ENCODE results near the gene IFRD1. TPM values are rescaled to one million over a fixed set of nuclear protein-coding genes. Genes with fewer than 3 reads are reported as not detected.

Gene IFRD1
- total and polyA plus RNA-seq, 12 donors = 20.5 to 86.2 (median 52.7) TPM

GRCh38 chr7:112437072-112437471 is 13.2 kb upstream of the IFRD1 start:
- TF ChIP-seq CTCF (IDR thresholded peaks at IDR 0.05) = no peak
- no peak for TF ChIP-seq POLR2A (IDR thresholded peaks at IDR 0.05)
- Histone ChIP-seq H3K27ac (no peak overlapping the region), H3K4me3 (no peak overlapping the region), H3K27me3 (no peaks in the 10 kb centered on the region), H3K36me3 (replicated peaks in 1 of 2) (no peaks in the 10 kb centered on the region), H3K9me3 (replicated peaks in 1 of 3) (no peaks in the 10 kb centered on the region), H3K4me1 (replicated peaks in 1 of 2) (no peaks in the 10 kb centered on the region)
- intact Hi-C loops (cut with DNase I) = no loop called here
- 83 to 90% (median 85%) methylated on average over 1 of the region's 1 CpG for WGBS, 4 donors
- DNase-seq = no peak

DNA sequence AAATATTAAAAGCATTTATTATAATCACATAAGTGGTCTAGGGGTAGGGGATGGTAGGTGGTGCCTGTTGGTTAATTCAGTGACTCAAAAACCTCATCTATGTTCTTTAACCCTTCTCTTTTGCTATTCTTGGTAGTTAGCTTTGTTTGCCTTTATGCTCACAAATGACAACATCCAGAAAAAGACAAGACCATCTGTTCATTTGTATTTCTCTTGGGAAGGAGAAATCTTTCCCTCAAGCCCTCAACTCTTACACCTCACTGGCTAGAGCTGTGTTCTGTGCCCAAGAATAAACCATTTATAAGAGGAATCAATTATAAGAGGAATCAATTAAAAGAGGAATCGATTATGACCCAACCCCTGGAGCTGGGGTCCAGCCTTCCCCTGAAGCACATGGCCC is 10.8 kb upstream of the IFRD1 start:
- H3K27ac ChIP-seq = no peak overlapping the region
- WGBS, 4 donors = 85 to 100% (median 95%) methylated on average over 1 of the region's 1 CpG
- no peaks in the 10 kb centered on the region for H3K4me1 ChIP-seq (replicated peaks in 1 of 2)
- intact Hi-C loops (cut with DNase I) = no loop called here
- H3K4me3 ChIP-seq = no peak overlapping the region
- H3K27me3 ChIP-seq = no peaks in the 10 kb centered on the region
- no peak for DNase-seq
- TF ChIP-seq CTCF (IDR thresholded peaks at IDR 0.05) = no peak
- no peak for TF ChIP-seq POLR2A (IDR thresholded peaks at IDR 0.05)
- no peaks in the 10 kb centered on the region for H3K36me3 ChIP-seq (replicated peaks in 1 of 2)
- H3K9me3 ChIP-seq (replicated peaks in 1 of 3) = no peaks in the 10 kb centered on the region

DNA sequence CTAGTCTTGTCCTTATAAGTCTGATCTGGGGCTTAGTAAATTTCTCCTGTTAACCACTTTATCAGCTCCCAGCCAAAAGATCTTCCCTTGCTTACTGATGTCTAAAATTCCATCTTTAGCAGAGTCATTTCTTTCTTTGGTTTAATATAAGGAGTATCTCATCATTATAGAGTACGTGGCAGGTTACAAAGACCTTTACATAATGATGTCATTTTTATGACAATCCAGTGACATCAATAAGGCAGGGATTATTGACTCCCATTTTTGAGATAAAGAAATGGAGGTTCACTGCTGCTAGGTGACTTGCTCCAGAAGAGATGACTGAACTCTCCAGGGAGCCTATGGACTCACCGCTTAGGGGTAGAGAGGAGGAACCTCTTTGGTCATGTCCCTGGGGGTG is 8.1 kb upstream of the IFRD1 start:
- H3K4me3 ChIP-seq = no peak overlapping the region
- H3K36me3 ChIP-seq (replicated peaks in 1 of 2) = no peaks in the 10 kb centered on the region
- intact Hi-C loops (cut with DNase I) = no loop called here
- DNase-seq = no peak
- WGBS, 4 donors = 67 to 97% (median 91%) methylated on average over 2 of the region's 2 CpGs
- H3K27ac ChIP-seq = no peak overlapping the region
- H3K27me3 ChIP-seq = no peaks in the 10 kb centered on the region
- H3K9me3 ChIP-seq (replicated peaks in 1 of 3) = no peaks in the 10 kb centered on the region
- TF ChIP-seq POLR2A (IDR thresholded peaks at IDR 0.05) = no peak
- TF ChIP-seq CTCF (IDR thresholded peaks at IDR 0.05) = no peak
- H3K4me1 ChIP-seq (replicated peaks in 1 of 2) = no peaks in the 10 kb centered on the region

DNA sequence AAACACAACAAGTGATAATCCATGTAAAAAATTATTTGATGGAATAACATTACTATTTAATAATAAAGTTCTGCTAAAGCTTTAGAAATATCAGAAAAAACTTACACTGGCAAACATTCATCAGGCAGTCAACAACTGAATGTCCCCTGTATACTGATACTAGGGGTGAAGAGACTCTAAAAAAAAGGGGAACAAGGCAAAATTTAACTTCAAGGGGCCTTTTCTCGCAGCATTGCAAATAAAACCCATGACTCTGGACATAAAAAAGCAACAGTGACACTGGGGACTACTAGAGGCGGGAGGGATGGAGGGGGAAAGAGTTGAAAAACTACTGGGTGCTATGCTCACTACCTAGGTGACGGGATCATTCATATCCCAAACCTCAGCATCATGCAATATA is 5.8 kb upstream of the IFRD1 start:
- Histone ChIP-seq H3K4me3 (no peak overlapping the region), H3K27ac (no peak overlapping the region), H3K36me3 (replicated peaks in 1 of 2) (no peaks in the 10 kb centered on the region), H3K4me1 (replicated peaks in 1 of 2) (peaks cover 3 to 9% of the 10 kb centered on the region in 2 donors), H3K27me3 (no peaks in the 10 kb centered on the region), H3K9me3 (replicated peaks in 1 of 3) (no peaks in the 10 kb centered on the region)
- TF ChIP-seq CTCF (IDR thresholded peaks at IDR 0.05) = no peak
- no peak for TF ChIP-seq POLR2A (IDR thresholded peaks at IDR 0.05)
- DNase-seq = no peak
- intact Hi-C loops (cut with DNase I) = no loop called here
- 78 to 96% (median 92%) methylated on average over 3 of the region's 3 CpGs for WGBS, 4 donors
